H1 (cell line): Measurements from ENCODE around the gene PTPRE. TPM values are rescaled to one million over a fixed set of nuclear protein-coding genes. Genes with fewer than 3 reads are reported as not detected.
A peak's percentile ranks its signal among the peaks of the same experiment; 100 is the strongest.

Experiments
- CTCF ChIA-PET: fragments of 300-600 bp; sonication (Branson Sonifier 250); formaldehyde crosslinking; loops from one replicate; lab custom pipeline; 2021; ENCODE audit not compliant: partially characterized antibody; lab: Charles Lee
- POLR2A ChIA-PET: fragments of 300-600 bp; sonication (Branson Sonifier 250); formaldehyde crosslinking; loops from one replicate; lab custom pipeline; 2021; ENCODE audit warnings: inconsistent platforms; ENCODE audit not compliant: partially characterized antibody; lab: Charles Lee
- DNase-seq, 2 experiments: peaks; one replicate each; pipeline versions ENCODE4 v3.0.0 to v3.0.0-alpha.2; 2010 to 2022; ENCODE audit warnings: low spot score in 2 of 2, low read depth in 1 of 2, mixed read lengths in 1 of 2
- FAIRE-seq: peaks from 2 replicates; lab custom pipeline; 2011; peaks lifted over from hg19 to GRCh38; lab: Jason Lieb, UNC
- H2AFZ ChIP-seq: 2 replicates; pipeline ENCODE4 v1.8.1; 2012; ENCODE audit warnings: low read length, inconsistent platforms
- H2AK5ac ChIP-seq: 2 replicates; pipeline ENCODE4 v1.6.1; 2013; ENCODE audit warnings: low read depth, low read length
- H2BK120ac ChIP-seq: replicated peaks from 2 replicates; pipeline ENCODE3; 2013; ENCODE audit warnings: low read depth, low read length, inconsistent platforms
- H2BK12ac ChIP-seq: 2 replicates; pipeline ENCODE4 v1.6.1; 2013; ENCODE audit warnings: low read depth, low read length
- H2BK15ac ChIP-seq: 2 replicates; pipeline ENCODE4 v1.6.1; 2013; ENCODE audit warnings: low read length
- H2BK20ac ChIP-seq: 2 replicates; pipeline ENCODE4 v1.6.1; 2013; ENCODE audit warnings: low read length
- H2BK5ac ChIP-seq: 2 replicates; pipeline ENCODE4 v1.6.1; 2013; ENCODE audit warnings: low read depth, low read length
- H3K14ac ChIP-seq: 2 replicates; pipeline ENCODE4 v1.6.1; 2013; ENCODE audit warnings: inconsistent platforms; ENCODE audit not compliant: insufficient read length
- H3K18ac ChIP-seq: 2 replicates; pipeline ENCODE4 v1.6.1; 2013; ENCODE audit warnings: low read length; ENCODE audit errors: extremely low read depth
- H3K23ac ChIP-seq: 2 replicates; pipeline ENCODE4 v1.6.1; 2013; ENCODE audit warnings: inconsistent platforms; ENCODE audit not compliant: insufficient read length
- H3K23me2 ChIP-seq: 2 replicates; pipeline ENCODE4 v1.6.1; 2013; ENCODE audit warnings: low read depth, low read length
- H3K27ac ChIP-seq: 2 replicates; pipeline ENCODE4 v1.6.1; 2011; ENCODE audit warnings: low read depth, low read length, inconsistent platforms
- H3K27me3 ChIP-seq, 4 experiments: replicated peaks in 1 of 4; 1 replicate in 1 of 4; 2 replicates in 3 of 4; pipeline versions ENCODE4 v1.6.1 to v1.8.1; 2011 to 2013; ENCODE audit warnings: low read length in 3 of 4, mild to moderate bottlenecking in 3 of 4, inconsistent platforms in 2 of 4, mixed read lengths in 2 of 4, moderate library complexity in 1 of 4; ENCODE audit not compliant: control insufficient read depth in 3 of 4, insufficient read depth in 3 of 4; ENCODE audit errors: extremely low read depth in 1 of 4
- H3K36me3 ChIP-seq, 4 experiments: 2 replicates each; pipeline versions ENCODE4 v1.6.1 to v1.8.1; 2011 to 2013; ENCODE audit warnings: mild to moderate bottlenecking in 4 of 4, low read length in 3 of 4, moderate library complexity in 2 of 4, control low read depth in 1 of 4, inconsistent platforms in 1 of 4; ENCODE audit not compliant: insufficient read depth in 4 of 4, control insufficient read depth in 2 of 4
- H3K4ac ChIP-seq: replicated peaks from 2 replicates; pipeline ENCODE3; 2013; ENCODE audit warnings: low read length, low read depth, mixed read lengths, inconsistent platforms; ENCODE audit not compliant: insufficient read length
- H3K4me1 ChIP-seq, 4 experiments: replicated peaks in 1 of 4; 1 replicate in 1 of 4; 2 replicates in 3 of 4; pipeline versions ENCODE4 v1.6.1 to v1.8.1; 2011 to 2013; ENCODE audit warnings: low read length in 3 of 4, inconsistent platforms in 2 of 4, mixed read lengths in 1 of 4; ENCODE audit not compliant: insufficient read depth in 4 of 4, control insufficient read depth in 3 of 4
- H3K4me2 ChIP-seq, 2 experiments: 2 replicates each; pipeline versions ENCODE4 v1.6.1 to v1.8.1; 2011 to 2013; ENCODE audit warnings: low read depth in 2 of 2, low read length in 2 of 2, control low read depth in 1 of 2, inconsistent platforms in 1 of 2, mild to moderate bottlenecking in 1 of 2; ENCODE audit not compliant: insufficient read depth in 1 of 2
- H3K4me3 ChIP-seq, 4 experiments: fragments of 200-600, 300-600 bp in 1 of 4; sonication (generic), shearing (Covaris generic), sonication (Bioruptor Twin) in 1 of 4; 2 replicates each; pipeline versions ENCODE4 v1.5.1 to v1.8.1; 2011 to 2016; ENCODE audit warnings: low read length in 4 of 4, low read depth in 3 of 4, control low read depth in 2 of 4, inconsistent platforms in 2 of 4, mild to moderate bottlenecking in 2 of 4, mixed read lengths in 1 of 4, moderate library complexity in 1 of 4; ENCODE audit not compliant: insufficient read depth in 2 of 4; ENCODE audit errors: extremely low read depth in 1 of 4
- H3K56ac ChIP-seq: replicated peaks from 2 replicates; pipeline ENCODE3; 2013; ENCODE audit warnings: low read depth, mild to moderate bottlenecking, mixed read lengths, low read length, inconsistent platforms; ENCODE audit not compliant: insufficient read length
- H3K79me1 ChIP-seq: 2 replicates; pipeline ENCODE4 v1.6.1; 2013; ENCODE audit warnings: low read depth, low read length, control low read depth
- H3K79me2 ChIP-seq, 2 experiments: 2 replicates each; pipeline versions ENCODE4 v1.6.1 to v1.8.1; 2012 to 2013; ENCODE audit warnings: low read length in 2 of 2, mild to moderate bottlenecking in 2 of 2, inconsistent platforms in 1 of 2; ENCODE audit not compliant: insufficient read depth in 2 of 2, control insufficient read depth in 1 of 2
- H3K9ac ChIP-seq, 4 experiments: replicated peaks in 1 of 4; 1 replicate in 1 of 4; 2 replicates in 3 of 4; pipeline versions ENCODE4 v1.6.1 to v1.8.1; 2011 to 2013; ENCODE audit warnings: low read depth in 3 of 4, low read length in 3 of 4, control low read depth in 2 of 4, mild to moderate bottlenecking in 2 of 4, moderate library complexity in 2 of 4, inconsistent platforms in 1 of 4; ENCODE audit errors: extremely low read depth in 1 of 4
- H3K9me3 ChIP-seq, 2 experiments: 2 replicates each; pipeline versions ENCODE4 v1.6.1 to v1.8.1; 2012 to 2013; ENCODE audit warnings: mild to moderate bottlenecking in 2 of 2, moderate library complexity in 2 of 2, control low read depth in 1 of 2, inconsistent platforms in 1 of 2, low read depth in 1 of 2, low read length in 1 of 2, mixed read lengths in 1 of 2; ENCODE audit not compliant: insufficient read depth in 2 of 2
- H4K20me1 ChIP-seq, 2 experiments: replicated peaks in 1 of 2; 2 replicates each; pipeline versions ENCODE3 to v1.8.1; 2011 to 2013; ENCODE audit warnings: inconsistent platforms in 2 of 2, low read length in 2 of 2, mild to moderate bottlenecking in 1 of 2; ENCODE audit not compliant: insufficient read depth in 2 of 2, control insufficient read depth in 1 of 2
- H4K5ac ChIP-seq: 2 replicates; pipeline ENCODE4 v1.6.1; 2013; ENCODE audit warnings: low read length, low read depth, mixed read lengths, inconsistent platforms; ENCODE audit not compliant: insufficient read length
- H4K8ac ChIP-seq: 2 replicates; pipeline ENCODE4 v1.8.0; 2013; ENCODE audit warnings: mild to moderate bottlenecking, moderate library complexity, low read length, inconsistent platforms; ENCODE audit not compliant: insufficient read depth; ENCODE audit errors: extremely low read depth
- H4K91ac ChIP-seq: replicated peaks from 2 replicates; pipeline ENCODE3; 2013; ENCODE audit warnings: low read length, mixed read lengths, inconsistent platforms; ENCODE audit not compliant: insufficient read length
- CHD1 ChIP-seq: IDR thresholded peaks from 2 replicates; pipeline ENCODE4 v1.6.1; 2012; ENCODE audit warnings: low read depth, low read length, improper control_type of control experiment
- E2F6 ChIP-seq: IDR thresholded peaks from 2 replicates; pipeline ENCODE4 v1.6.1; 2012; ENCODE audit warnings: inconsistent platforms
- FOSL1 ChIP-seq: IDR thresholded peaks from 2 replicates; pipeline ENCODE4 v1.6.1; 2011; ENCODE audit warnings: mild to moderate bottlenecking, low read depth, low read length, moderate library complexity; ENCODE audit not compliant: insufficient read depth
- RBBP5 ChIP-seq: IDR thresholded peaks from 2 replicates; pipeline ENCODE4 v1.7.1; 2012; ENCODE audit warnings: low read depth, mild to moderate bottlenecking, inconsistent platforms, low read length, moderate library complexity, borderline replicate concordance
- RXRA ChIP-seq: IDR thresholded peaks from 2 replicates; pipeline ENCODE4 v1.6.1; 2011; ENCODE audit warnings: low read depth, mild to moderate bottlenecking, low read length, moderate library complexity; ENCODE audit not compliant: insufficient read depth
- SRF ChIP-seq: IDR thresholded peaks from 2 replicates; pipeline ENCODE4 v1.6.1; 2011; ENCODE audit warnings: mild to moderate bottlenecking, low read depth, low read length, moderate library complexity
- TBP ChIP-seq: IDR thresholded peaks from 2 replicates; pipeline ENCODE4 v1.6.1; 2011; ENCODE audit warnings: low read depth, low read length, improper control_type of control experiment
- WGBS, 2 experiments: shearing (Covaris generic) in 1 of 2; methylation state at CpG; one replicate each; pipeline versions ENCODE4 v1.1.6 to v1.1.7; 2013 to 2015; ENCODE audit warnings: low lambda C conversion rate in 2 of 2, mixed read lengths in 2 of 2, inconsistent platforms in 1 of 2, low coverage in 1 of 2, missing lambda C conversion rate in 1 of 2; ENCODE audit not compliant: insufficient replicate concordance in 2 of 2, insufficient coverage in 1 of 2, insufficient read length in 1 of 2; ENCODE audit errors: extremely low coverage in 1 of 2, missing lambda C conversion rate in 1 of 2; 5-methylcytosine and 5-hydroxymethylcytosine counted together
- polyA plus RNA-seq, 7 experiments: library from polyadenylated mRNA; depleted of rRNA in 3 of 7; stranded (reverse) in 5 of 7; unstranded in 2 of 7; fragments of >200 nt in 5 of 7; fragments of 200-250 nt in 2 of 7; gene quantifications; 1 replicate in 5 of 7; 2 replicates in 1 of 7; 4 replicates in 1 of 7; pipeline versions ENCODE4 v1.2.1 to v1.2.3, GENCODE V29; 2011 to 2013; ENCODE audit warnings: missing spikeins in 2 of 7, mixed read lengths in 2 of 7
- total RNA-seq: library from RNA; stranded (reverse); fragmentation: NEBNext Ultra II Directional; extraction: Animal tissue kit (Norgen Biotek cat#: 25700); gene quantifications from 2 replicates; pipeline ENCODE4 v1.2.1, GENCODE V29; 2021

PTPRE gene
- total and polyA plus RNA-seq, 2 of the 8 experiments (the other 6 are each of a cell fraction or from before 2014, with no cell fraction given) = 0.33 to 0.54 TPM

- Histone ChIP-seq H4K91ac (peak overlapping the region; percentile 54), H3K14ac (no peak overlapping the region), H3K4me2 (no peak overlapping the region), H2BK12ac (no peak overlapping the region), H3K4me1 (no peaks in the 10 kb centered on the region), H3K4me3 (no peak overlapping the region), H3K23me2 (peaks cover 4% of the 10 kb centered on the region; the same call in 1 of the 2 replicates), H4K8ac (no peak overlapping the region; the same call in 1 of the 2 replicates), H3K56ac (no peak overlapping the region), H2AK5ac (no peak overlapping the region), H4K20me1 (peaks cover 0 to 1% of the 10 kb centered on the region in 2 experiments), H2BK15ac (no peak overlapping the region), H4K5ac (no peak overlapping the region), H2BK5ac (no peak overlapping the region), H3K9ac (no peak overlapping the region), H3K27me3 (no peaks in the 10 kb centered on the region), H3K9me3 (no peaks in the 10 kb centered on the region), H3K79me1 (no peaks in the 10 kb centered on the region), H3K18ac (no peak overlapping the region; the same call in 1 of the 2 replicates), H3K36me3 (no peaks in the 10 kb centered on the region), H2AFZ (no peak overlapping the region), H3K79me2 (no peaks in the 10 kb centered on the region), H2BK20ac (no peak overlapping the region), H3K27ac (no peak overlapping the region), H3K4ac (no peak overlapping the region), H2BK120ac (no peak overlapping the region), H3K23ac (no peak overlapping the region)
- no peak for TF ChIP-seq FOSL1
- TF ChIP-seq RBBP5 = no peak
- no peak for TF ChIP-seq SRF
- TF ChIP-seq E2F6 = no peak
- no peak for TF ChIP-seq TBP
- TF ChIP-seq RXRA = no peak
- no peak for TF ChIP-seq CHD1
- POLR2A ChIA-PET = no interaction called here
- DNase-seq = no peak
- 87% methylated on average over 16 of the region's 16 CpGs; no CpG with 5 or more reads in 1 of the 2 experiments for WGBS, 2 experiments
- FAIRE-seq = no peak
- CTCF ChIA-PET = interaction anchor here (0.8 to 4.6 kb wide), 3 partner anchors 9 to 24 kb away, joined by 3 to 25 read pairs (median 3); no protein-coding TSS in a partner anchor
These were observed 147.5 kb downstream of the PTPRE start for GRCh38 chr10:128054163-128054970.
